Cerebellar cortex (tissue), 1 donor: ENCODE measurements around the gene TFEB.

Source experiments
- DNase-seq: peaks from one replicate; pipeline ENCODE4 v3.0.0-alpha.2; 2015; ENCODE audit warnings: low spot score

TFEB gene

DNA sequence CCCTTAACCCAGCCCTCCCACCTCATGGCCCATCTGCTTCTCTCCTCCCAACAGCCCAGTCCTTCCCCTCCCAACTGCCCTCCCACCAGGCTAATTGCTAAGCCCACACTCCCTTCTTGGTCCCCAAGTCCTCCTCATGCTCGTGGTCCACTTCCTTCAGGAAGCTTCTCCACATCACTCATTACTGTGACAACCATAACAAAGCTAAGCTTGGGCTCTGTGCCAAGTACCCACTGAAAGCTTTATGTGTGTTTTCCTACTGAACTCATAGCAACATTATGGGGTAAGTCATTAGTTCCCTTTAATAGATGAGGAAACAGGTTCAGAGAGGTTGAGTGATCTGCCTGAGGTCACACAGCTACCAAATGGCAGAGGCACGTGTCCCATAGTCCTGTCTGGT is 28.1 kb upstream of the TFEB start:
- DNase-seq: no peak

DNA sequence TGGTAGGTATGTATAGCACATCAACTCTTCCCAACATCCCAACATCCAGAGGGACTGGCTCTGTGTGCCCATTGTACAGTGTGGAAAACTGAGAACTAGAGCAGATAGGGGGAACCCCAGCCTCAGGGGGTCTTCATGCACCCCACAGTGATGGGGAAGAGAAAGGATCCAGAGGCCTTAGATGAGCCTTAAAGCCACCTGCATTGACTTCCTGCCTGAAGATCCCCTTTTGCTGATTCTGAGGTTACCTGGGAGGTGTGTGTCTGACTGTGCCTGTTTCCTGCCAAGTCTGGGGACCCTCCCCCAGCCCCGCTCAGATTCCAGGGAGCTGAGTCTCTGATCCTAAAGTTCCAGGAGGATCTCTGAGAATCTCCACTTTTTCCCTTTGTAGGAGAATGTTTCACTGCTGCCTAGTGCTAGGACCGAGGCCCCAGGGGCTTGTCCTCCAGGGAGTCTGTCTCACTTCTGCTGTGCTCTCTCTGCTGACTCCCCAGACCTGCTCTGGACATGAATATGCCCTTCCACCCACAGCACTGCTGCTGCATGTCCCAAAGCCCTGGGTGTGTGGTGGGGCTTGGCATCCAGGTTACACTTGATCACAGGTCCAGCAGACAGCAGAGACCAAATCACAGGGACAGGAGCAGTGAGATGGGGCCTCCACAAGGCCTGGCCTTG is 24.6 kb upstream of the TFEB start:
- DNase-seq: no peak

DNA sequence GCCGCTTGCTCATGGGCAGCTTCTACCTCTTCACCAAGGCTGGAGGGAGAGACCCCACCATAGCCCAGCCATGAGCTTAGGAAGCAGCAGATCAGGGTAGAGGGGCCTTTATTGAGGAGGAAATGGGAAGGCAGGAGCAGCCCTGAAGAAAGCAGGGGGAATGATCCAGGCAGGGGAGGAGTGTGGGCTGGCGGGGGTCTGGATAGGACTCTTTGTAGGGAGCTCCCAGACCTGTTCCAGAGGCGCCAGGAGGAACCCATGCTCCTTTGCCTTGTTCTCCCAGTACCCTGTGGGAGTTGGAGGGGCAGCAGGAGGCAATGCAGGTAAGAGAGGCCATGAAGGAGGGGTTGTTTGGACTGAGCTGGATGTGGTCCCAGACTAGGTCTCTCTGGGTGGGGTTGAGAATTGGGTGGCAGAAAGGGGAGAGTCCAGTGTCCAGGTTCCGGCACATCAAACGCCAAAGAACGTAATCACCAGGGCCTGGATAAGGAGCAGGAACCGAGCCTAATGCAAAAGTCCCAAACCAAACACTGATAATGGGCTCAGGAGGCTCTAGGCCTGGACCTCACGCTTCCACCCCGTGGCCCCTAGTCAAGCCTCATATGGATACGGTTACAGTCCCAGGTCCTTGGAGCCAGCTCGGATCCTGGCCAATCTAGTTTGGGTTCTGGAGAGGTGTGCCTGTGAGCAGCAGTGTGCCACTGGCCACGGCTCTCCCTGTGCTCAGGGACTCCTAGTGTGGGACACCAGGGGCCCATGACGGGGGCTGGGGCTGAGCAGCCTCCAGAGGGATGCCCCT is 23.9 kb upstream of the TFEB start:
- no peak for DNase-seq

DNA sequence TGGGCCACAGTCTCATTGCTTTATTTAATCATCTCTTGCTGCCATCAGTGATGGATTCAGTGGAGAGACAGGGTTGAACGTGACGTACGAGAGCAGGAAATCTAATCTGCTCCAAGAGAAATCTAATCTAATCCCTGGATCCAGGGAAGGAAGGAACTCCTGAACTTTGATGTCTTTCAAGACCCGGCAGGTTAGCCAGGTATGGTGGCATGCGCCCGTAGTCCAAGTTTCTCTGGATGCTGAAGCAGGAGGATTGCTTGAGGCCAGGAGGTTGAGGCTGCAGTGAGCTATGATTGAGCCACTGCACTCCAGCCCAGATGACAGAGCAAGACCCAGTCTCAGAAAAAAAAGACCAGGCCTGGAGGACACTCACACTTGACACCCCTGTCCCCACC is 23.2 kb upstream of the TFEB start:
- DNase-seq: no peak

DNA sequence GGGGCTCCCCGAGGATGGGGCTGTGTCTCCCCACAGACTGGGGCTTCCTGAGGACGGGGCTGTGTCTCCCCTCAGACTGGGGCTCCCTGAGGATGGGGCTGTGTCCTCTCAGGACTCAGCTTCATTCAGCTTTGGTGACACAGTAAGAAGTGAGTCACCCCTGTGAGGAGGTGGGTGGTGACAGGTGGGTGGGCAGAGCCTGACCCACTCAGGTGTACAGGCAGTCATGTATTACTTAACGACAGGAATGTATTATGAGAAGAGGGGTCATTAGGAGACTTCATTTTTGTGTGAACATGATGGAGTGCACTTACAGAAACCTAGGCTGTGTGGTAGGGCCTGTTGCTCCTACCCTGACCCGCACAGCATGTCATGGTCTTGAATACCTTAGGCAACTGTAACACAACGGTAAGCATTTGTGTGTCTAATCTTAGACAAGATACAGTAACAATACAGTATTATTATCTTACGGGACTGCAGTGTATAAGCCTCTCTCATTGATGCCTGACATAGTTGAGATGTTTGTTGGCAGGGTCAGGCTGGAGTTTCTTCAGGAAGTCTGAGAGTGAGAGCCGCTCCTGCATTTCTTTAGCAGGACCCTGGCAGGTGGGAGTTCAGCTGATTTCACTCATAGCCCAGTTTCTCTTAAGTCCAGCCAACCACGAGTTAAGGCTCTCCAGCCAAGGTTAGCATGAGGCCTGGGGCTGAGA is 22.7 kb upstream of the TFEB start:
- DNase-seq: no peak

DNA sequence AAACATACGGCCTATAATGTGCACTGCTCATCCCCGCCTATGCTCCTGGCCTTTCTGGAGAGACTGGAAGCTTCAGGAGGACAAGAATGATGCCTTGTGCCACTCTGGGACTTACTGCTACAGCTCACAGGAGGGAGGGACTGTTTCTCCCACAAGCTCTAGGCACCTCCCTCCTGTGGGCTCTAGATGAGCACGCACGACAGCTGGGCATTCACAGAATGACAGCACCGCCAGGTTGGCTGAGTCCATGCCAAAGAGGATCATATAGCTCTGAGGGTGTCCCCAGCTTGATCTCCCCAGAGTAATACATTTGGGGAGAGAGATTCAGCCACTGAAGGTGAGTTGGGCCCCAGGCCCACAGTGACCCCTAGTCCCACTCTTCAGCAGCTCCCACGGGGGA is 21.9 kb upstream of the TFEB start:
- DNase-seq: no peak

DNA sequence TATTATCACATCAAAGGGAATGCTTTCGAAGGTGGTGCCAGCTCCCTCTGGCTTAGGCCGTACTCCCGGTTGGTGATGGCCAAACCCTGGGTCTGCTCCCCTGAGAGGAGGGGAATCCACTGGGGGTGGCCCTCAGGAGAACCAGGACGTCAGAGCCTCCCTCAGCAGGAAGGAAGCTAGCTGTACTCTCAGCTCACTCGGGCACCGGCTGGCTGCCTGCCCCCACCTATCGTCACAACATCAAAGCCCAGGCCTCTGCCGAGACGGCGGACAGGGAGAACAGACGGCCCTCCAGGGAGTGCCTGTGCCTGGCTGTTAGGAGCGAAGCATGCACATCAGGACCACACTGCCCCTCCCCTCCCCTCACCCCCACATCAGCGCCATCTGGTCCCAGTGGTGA is 20.9 kb upstream of the TFEB start:
- DNase-seq: no peak

DNA sequence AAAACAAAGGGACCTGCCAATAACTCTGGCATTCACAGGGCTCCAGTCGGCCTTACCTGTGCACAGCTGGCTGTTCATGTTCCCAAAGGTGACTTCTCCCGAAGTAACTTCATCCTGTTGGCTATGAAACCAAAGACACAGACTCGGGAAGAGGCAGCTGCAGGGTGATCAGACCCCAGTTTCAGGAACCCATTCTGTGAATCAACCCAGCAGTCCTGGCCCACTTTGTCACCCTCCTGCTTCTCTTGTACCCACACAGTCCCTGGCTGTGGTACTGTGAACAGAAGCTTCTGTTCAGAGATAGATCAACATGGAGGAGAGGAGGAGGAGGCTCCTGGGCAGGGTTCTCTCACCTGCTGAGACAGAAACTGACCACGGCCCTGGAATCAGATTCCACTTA is 20.5 kb upstream of the TFEB start:
- no peak for DNase-seq

DNA sequence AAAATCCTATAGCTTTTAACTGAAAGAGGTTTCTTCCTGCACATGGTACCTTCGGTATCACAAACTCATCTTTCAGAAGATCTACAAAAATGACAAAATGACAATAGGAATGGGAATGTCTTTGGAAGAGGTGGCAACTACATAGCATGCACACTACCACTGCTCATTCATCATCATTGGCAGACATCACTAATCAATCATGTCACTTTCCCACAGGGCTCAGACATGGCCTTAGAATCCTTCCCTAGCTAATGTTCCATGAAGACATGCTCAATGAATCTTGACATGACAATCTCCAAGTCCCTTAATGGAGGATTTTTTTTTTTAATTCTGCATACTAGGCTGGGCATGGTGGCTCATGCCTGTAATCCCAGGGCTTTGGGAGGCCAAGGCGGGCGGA is 15.0 kb upstream of the TFEB start:
- DNase-seq: no peak

DNA sequence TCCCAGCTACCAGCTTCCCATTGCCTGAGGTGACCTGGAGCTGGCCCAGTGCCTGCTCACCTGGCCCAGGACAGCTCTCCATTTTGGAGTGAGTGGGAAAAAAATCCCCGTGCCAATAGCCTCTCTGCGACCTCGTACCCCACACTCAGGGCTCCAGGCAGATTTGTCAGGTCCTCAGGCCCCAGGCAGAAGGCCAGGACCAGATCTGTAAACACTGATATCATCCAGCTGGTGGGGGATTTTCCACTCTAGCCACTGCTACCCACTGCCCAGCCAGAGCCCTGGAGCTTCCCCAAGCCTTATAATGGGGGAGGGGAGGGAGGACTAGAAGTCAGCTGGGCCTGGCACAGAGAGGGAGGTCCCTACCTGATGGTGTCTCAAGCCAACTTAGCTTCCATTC is 13.1 kb upstream of the TFEB start:
- DNase-seq: no peak

DNA sequence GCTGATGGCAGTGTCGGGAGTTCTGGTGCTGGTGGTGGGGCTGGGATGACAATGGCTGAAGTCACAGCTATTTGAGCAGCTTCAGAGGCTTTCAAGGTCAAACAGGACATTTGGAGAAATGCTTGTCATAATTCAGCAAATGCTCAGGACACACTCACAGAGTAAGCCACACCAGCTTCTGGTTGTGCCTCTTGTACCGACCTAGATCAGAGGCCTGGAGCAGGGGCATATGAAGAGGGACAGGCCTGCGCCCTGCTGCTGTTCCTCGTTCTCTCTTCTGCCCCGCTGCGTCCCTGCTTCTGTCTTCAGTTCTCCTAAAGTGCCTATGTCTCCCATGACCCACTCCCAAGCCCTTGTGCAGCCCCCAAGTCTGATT is 12.7 kb upstream of the TFEB start:
- DNase-seq: no peak

DNA sequence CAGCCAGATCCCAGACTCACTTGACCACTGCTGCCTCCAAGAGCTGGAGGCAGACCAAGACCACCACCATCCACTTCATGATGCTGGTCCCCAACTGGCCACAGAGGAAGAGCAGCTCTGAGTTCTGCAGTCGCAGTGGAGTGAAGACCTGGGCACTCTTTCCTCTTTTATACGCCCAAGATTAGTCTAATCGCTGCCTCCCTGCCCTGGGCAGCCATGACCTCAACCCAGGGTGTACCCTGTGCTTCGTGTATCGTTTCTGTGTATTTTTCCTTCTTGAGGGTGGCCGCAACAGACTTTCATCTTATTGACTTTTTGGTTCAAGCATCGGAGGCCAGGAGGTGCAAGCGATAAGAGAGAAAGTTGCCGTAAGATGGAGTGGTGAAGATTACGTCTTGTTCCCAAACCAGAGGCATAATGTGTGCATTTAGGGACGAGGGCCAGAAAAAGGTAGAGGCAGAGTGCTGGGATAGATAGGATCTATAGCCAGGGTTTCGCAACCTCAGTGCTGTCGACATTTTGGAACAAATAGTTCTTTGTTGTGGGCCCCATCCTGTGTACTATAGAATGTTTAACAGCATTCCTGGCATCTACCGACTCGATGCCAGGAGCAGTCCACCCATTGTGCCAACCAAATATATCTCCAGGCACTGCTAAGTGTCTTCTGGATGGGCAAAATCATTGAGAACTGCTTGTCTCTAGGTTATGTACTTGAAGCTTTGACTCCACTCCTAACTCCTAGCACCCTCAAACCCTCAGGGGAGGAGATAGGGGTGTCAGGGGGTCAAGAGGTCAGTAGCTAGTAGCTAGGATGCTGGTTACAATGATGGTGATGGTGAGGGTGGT is 12.1 kb upstream of the TFEB start, which contains the start of gene PGC:
TSS of gene PGC (minus strand) at position 142 of the 846 bp plus-strand sequence. CDS start at position 79, 63 bp downstream.
- DNase-seq: no peak

DNA sequence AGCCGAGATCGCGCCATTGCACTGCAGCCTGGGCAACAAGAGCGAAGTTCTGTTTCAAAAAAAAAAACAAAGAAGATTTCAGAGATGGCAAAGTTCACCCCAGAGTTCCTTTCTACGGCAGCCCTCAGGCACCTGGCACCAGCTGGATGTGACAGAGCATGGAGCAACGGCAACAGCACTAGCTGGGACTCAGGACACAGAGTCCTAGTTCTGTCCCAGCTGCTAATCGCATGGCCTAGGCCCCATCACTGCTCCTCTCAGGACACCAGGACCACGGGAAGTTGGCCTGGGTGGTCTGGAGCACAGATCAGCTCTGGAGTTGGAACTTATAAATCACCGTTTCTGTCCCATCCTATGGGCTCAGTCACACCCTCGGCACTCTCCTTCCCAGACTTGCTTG is 10.7 kb upstream of the TFEB start:
- DNase-seq: no peak

DNA sequence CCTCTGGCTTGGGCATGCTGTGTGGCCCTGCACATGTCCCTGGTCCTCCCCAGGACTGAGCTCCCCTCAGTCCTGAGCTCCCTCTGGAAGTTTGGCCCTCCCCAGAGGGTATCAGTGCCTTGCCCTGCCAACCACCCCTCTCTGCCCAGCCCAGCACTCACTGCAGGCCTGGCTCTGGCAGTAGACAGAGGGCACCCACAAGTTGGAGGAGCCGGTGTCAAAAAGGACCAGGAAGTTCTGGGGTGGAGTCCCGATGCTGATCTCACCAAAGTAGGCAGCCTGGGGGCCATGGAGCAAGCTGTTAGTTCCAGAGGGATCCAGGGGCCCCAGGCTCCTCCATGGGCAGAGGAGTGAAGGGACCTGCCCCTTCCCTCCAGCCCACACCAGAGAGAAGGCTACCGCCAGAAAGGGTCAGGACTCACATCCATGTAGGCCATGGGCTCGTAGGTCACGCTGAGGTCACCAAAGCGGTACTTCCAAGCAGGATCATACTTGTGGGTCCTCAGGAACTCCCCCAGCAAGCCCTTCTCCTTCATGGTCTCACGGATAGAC is 8.9 kb upstream of the TFEB start:
- no peak for DNase-seq

DNA sequence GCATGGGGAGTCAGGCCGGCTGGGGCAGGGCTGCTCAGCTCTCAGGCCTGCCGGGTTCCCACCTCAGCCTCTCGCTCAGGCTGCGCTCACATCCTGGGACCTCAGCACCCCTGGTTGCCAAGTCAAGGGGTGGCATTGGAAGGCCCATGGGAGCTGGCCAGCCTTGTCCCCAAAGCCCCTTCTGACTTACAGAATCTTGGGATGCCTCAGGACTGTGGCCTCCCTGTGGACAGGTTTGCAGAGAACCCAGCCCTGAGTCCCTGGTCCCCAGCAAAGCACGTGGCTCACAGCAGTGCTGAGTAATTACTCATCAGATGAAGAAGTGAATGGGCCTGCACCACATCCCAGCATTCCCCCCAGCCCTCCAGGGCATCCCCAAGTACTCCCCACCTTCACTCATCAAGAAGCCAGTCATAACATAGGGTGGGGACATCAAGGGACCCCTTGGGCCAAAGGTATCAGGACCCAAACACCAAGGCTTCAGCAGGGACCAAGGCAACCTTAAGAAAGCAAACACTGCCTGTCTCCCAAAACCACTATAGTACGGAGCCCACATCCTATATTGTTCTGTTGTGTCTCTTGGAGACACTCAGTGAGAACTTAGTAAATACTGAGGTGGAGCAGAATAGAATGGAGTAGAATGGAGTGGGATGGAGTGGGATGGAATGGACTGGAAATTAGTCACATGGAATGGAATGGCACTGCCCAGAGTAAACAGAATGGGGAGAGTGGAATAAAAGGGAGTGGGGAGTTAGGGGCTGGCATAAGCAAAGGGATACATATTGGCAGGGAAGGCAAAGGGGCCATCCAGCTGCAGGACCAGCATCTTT is 8.2 kb upstream of the TFEB start:
- no peak for DNase-seq

DNA sequence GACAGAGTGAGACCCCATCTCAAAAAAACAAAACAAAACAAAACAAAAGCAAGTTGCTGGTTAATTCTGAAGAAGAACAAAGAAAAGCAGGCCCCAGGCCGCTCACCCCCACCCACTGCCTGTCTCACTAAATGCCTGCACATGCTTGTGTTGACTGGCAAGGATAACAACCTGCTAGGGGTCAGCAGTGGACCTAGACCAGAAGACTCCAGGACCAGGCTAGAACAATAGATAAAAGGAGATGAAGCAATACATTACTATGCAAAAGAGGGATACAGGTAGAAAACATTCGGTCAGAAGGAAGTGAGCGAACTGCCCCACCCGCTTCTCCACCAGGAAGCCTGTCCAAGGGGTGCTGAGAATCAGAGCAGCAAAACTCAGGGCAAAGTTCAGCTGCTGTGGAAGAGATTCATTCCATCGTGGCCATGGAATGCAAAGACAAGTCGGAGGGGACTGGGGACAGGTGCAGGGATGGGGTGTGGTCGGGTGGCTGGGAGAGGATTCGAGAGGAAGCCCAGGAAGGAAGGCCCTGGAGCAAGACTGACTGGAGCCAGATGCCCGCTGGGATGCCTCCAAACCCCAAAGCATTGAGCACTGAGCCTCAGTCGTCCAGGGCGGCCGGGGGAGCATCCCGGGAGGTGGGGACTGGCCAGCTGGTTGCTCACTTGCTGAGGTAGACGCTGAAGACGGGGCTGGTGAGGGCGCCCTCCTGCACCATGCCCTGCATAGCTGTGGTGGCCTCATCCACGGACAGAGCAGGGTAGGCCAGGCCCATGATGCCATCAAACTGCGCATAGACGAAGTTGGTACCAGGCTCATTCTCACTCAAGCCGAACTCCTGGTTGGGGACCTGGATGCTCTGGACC is 6.5 kb upstream of the TFEB start:
- no peak for DNase-seq

DNA sequence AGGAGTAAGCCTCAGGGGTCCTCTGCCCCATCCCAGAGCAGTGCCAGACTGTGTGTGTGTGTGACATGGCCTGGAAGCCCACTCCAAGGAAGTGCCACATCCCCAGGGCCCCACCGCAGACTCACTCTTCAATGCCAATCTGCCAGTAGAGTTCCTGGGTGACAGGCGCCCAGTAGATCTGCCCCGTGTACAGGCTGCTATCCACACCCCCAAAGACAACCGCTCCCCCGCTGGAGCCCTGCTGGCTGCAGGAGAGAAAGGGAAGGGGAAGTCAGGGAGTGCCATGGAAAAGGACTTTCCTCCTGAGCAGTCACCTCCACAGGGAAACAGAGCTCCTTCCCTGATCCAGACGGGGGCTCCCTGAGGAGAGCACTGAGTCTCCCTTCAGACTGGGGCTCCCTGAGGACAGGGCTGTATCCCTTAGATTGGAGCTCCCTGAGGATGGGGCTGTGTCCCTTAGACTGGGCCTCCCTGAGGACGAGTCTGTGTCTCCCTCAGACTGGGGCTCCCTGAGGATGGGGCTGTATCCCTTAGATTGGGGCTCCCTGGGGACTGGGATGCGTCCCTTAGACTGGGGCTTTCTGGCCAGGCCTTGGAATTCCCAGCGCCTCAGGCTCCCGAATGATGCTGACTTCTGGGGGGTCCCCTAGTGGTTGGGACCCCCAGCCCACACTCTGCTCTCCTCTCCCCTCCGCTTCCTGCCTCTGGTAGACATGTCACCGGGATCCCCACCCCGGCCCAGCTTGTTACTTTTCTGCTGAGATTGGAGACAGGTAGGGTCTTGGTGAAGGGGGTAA is 5.2 kb upstream of the TFEB start:
- DNase-seq: no peak

DNA sequence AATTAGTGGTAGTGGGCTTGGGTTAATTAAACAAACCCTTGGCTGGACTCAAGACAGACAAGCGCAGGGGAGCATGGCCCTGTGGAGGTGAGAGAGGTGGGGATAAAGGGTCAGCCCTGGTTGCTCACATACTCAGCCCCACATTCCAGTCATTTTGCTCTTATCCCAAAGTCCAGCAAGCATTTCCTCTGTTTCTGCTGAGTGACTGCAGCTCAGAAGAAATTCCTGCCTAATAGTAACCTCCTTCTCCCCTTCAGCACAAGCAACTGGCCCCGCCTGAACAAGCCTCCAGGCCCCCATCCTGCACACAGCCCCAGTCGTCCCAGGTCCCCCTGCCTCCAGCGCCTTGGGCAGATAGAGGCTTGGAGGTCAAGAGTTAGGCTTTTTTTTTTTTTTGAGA is 3.6 kb upstream of the TFEB start:
- no peak for DNase-seq

DNA sequence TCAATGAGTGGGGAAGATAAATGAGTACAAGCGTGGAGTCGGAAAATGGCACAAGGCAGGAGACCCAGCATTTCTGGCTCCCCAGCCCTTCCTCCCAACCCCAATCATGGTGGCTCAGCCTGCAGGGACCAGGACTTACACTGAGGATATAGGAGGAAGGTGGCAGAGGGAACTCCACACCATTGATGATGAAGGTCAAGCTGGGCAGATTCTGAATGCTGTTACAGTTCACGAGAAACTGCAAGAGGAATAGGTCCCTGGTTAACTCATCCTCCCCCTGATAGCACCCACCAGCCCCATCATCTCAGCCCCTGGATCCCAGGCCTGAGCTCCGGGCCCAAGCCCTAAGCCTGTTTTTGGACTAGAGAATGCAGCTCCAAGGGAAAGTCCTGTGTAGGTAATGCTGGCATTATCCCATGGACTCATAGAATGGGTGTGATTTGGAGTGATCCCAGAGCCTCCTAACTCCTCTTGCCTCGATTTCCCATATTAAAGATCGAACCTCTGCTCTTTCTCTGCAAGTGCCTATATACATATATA is 2.3 kb upstream of the TFEB start:
- no peak for DNase-seq
